Measurements from ENCODE around the gene NBEA.
A peak's percentile ranks its signal among the peaks of the same experiment; 100 is the strongest.

The NBEA gene

DNA sequence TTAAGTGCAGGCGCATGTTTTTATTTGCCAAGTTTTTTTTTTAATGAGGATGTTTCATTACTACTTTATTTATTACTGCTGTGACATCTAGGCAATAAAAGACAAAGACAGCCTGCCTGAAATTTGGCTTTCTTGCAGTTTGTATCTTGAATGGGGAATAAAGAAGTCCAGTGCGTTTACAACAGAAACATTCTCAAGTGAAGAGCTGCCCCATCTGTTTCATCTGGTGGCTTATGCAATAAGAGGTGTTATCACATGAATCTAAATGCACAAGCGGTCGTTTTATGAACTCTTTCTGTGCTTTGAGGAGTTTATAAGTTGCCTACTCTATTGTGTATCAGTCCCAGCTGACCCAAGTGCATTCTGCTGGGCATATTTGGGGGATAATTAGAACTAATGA, 547.0 kb downstream of the NBEA start:
- DNase-seq = peak; percentile 48
- no peaks in the 10 kb centered on the region for H3K27me3 ChIP-seq
- H3K4me1 ChIP-seq = peaks cover 50% of the 10 kb centered on the region
- 0 out of 2 replicates have a peak, but pooled peaks have one; percentile 5 for TF ChIP-seq CTCF (IDR thresholded peaks at IDR 0.05; ENCODE audit: low read depth, low read length)
- H3K4me3 ChIP-seq (ENCODE audit: low read depth, low read length) = peak overlapping the region; percentile 4
- no peaks in the 10 kb centered on the region for H3K36me3 ChIP-seq
- H3K9me3 ChIP-seq = no peaks in the 10 kb centered on the region

DNA sequence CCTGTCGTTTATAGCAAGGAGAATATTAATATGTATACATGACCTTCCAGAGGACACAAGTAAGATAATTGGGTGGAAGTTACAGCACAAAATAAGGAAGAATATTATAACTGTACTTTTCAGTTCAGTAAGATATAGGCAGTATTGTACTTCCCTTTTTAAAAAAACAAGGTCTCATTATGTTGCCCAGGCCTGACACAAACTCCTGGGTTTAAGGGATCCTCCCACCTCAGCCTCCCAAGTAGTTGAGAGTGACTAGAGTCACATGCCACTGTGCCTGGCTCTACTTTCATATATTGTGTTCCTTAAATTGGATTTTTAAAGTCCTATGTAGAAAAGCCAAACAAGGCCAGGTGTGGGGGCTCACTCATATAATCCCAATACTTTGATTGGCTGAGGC, 553.9 kb downstream of the NBEA start:
- peaks cover 22% of the 10 kb centered on the region for H3K4me1 ChIP-seq
- no peaks in the 10 kb centered on the region for H3K27me3 ChIP-seq
- H3K9me3 ChIP-seq = no peaks in the 10 kb centered on the region
- no peak for TF ChIP-seq CTCF (IDR thresholded peaks at IDR 0.05; ENCODE audit: low read depth, low read length)
- H3K4me3 ChIP-seq (ENCODE audit: low read depth, low read length) = no peak overlapping the region
- no peak for DNase-seq
- H3K36me3 ChIP-seq = no peaks in the 10 kb centered on the region

- DNase-seq = no peak
- H3K4me3 ChIP-seq (ENCODE audit: low read depth, low read length) = no peak overlapping the region
- no peaks in the 10 kb centered on the region for H3K36me3 ChIP-seq
- TF ChIP-seq CTCF (IDR thresholded peaks at IDR 0.05; ENCODE audit: low read depth, low read length) = no peak
- no peaks in the 10 kb centered on the region for H3K9me3 ChIP-seq
- H3K4me1 ChIP-seq = peaks cover 24% of the 10 kb centered on the region
- H3K27me3 ChIP-seq = no peaks in the 10 kb centered on the region
Measured at GRCh38 chr13:35496761-35497386, 554.8 kb downstream of the NBEA start.

- no peak for TF ChIP-seq CTCF (IDR thresholded peaks at IDR 0.05; ENCODE audit: low read depth, low read length)
- H3K4me3 ChIP-seq (ENCODE audit: low read depth, low read length) = no peak overlapping the region
Measured at GRCh38 chr13:35498231-35498630, 556.2 kb downstream of the NBEA start.

GRCh38 chr13:35499196-35499662, 557.2 kb downstream of the NBEA start:
- DNase-seq = no peak
- Histone ChIP-seq H3K4me3 (ENCODE audit: low read depth, low read length) (no peak overlapping the region), H3K27me3 (no peaks in the 10 kb centered on the region), H3K9me3 (no peaks in the 10 kb centered on the region), H3K36me3 (no peaks in the 10 kb centered on the region), H3K4me1 (peaks cover 30% of the 10 kb centered on the region)
- TF ChIP-seq CTCF (IDR thresholded peaks at IDR 0.05; ENCODE audit: low read depth, low read length) = no peak

More at GRCh38 chr13:35498231-35498630, 556.2 kb downstream of the NBEA start:
- no peaks in the 10 kb centered on the region for H3K36me3 ChIP-seq
- no peaks in the 10 kb centered on the region for H3K9me3 ChIP-seq
- H3K4me1 ChIP-seq = peaks cover 26% of the 10 kb centered on the region
- H3K27me3 ChIP-seq = no peaks in the 10 kb centered on the region
- no peak for DNase-seq

DNA sequence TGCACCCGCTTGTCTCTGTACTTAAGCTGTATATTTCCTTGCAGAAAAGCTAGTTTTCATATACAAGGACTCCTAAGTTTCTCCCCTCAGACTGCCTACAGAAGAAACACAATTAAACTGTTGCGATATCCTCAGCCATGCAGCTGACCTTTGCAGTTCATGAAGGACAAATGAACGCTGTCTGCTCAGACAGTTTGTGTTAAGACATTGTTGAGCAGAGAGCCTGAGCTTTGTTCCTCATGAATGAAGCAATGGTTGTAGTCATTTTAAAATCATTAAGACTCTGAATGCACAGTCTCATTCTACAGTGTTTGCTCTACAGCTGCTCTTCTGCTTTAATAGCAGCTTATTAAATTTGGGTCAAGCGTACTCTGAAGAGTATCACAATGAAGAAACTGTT, 557.6 kb downstream of the NBEA start:
- Histone ChIP-seq H3K4me3 (ENCODE audit: low read depth, low read length) (no peak overlapping the region), H3K4me1 (peaks cover 30% of the 10 kb centered on the region), H3K27me3 (no peaks in the 10 kb centered on the region), H3K9me3 (no peaks in the 10 kb centered on the region), H3K36me3 (no peaks in the 10 kb centered on the region)
- no peak for DNase-seq
- TF ChIP-seq CTCF (IDR thresholded peaks at IDR 0.05; ENCODE audit: low read depth, low read length) = no peak
